GM12874 (cell line): ENCODE results near the gene PNPLA8.

Experiments used
- CTCF ChIP-seq: IDR thresholded peaks from 2 replicates; pipeline ENCODE4 v1.5.1; 2011; ENCODE audit warnings: low read depth, mild to moderate bottlenecking, control low read depth, low read length, moderate library complexity; ENCODE audit not compliant: insufficient read depth

PNPLA8 gene

GRCh38 chr7:108459922-108460551 is 65.9 kb downstream of the PNPLA8 start:
- TF ChIP-seq CTCF: peak; percentile 47

- no peak for TF ChIP-seq CTCF
Measured at GRCh38 chr7:108457871-108458270, 68.1 kb downstream of the PNPLA8 start.

DNA sequence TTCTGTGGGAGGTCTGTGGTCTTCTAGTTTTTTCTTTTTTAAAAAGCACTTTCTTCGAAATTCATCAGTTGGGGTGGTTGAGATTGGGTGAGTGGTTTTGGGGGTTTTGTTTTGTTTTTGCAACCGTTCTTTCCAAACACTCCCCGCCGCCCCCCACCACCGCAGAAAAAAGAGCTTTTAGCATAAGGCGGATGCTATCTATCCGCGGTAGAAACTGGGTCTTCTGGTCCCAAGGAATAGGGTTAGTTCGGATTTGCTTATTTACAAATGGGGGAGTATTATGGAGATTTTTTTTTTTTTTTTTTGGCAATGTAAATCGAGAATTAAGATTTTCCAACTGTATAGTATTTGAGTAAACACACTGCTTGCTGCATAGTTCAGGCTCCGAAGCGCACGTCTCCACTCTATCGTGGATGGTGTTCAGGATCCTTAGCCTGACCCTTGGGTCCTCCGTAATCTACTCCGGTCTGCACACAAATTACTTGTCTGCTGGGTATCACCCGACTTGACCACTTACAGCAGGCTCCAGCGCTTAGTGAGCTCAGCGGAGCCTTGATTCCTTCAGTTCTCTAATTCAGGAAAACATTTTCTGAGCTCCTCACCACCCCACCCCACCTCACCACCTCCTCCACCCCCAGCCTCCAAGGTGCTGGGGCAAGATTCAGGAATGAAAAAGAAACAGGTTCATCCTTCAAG is 68.9 kb downstream of the PNPLA8 start:
- no peak for TF ChIP-seq CTCF

- TF ChIP-seq CTCF: no peak
Measured at GRCh38 chr7:108455998-108456677, 69.8 kb downstream of the PNPLA8 start, which contains the start of gene NRCAM. Gene NRCAM (minus strand): TSS chr7:108456436. CDS start chr7:108240064, 216,372 bp downstream.

DNA sequence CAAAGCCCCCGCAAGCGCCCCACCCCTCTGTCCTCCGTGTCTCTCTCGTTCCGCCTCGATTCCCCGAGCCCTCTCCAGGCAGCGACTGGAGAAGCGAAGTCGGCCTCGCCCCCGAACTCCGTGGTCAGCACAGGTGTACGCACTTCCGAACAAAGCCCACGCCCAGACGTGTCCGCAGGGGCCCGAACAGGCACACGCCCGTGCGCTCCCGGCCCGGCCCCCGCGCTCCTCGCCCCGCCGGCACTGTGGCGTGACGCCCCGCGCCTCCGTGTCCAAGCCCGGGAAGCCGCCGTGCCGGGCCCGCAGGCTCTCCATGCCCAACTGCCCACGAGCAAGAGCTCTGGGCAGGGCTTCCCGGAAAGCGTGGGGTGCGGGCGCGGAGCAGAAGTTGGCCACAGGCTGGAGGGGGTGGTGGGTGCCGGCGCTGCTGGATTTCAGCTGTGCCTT is 70.4 kb downstream of the PNPLA8 start:
- TF ChIP-seq CTCF: no peak

DNA sequence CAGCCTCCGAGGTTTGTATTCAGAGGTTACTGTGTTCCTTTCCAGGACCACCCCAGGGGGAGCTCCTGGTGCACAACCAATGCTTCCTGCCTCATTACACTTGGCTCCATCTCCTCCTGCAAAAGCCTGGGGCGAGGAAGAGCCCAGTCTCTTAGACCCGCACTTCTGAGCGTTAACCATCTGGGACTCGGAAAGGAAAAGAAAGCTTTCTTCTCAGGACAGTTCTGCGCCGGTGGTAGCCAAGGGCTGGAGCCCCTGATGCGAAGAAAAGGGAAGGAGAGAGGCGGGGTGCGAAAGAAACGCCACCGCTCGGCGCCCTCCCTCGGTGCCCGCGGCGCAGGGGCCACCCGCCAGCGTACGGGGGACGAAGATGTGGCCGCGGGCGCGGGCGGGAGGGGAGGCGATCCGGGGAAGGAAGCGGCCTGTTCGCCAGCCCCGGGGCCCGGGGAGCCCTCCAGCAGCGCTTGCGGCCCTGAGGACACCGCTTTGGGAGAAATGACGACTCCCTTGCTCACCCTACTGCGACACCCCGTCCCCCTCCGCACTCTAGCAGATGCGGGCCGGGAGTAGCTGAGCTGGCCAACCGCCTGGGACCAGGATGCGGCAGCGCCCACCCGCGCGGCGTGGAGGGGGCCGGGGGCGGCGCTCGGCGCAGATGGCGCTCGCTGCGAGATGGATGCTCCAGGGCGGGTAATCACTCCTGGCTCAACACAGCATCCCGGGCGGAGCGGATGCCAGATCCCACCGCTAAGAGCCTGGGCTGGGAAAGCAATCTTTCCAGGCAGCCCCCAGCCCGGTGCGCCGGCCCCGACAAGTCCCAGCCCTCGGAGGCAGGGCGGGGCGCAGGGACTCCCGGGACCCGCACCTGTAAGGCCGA is 71.0 kb downstream of the PNPLA8 start:
- TF ChIP-seq CTCF: no peak
